ENCODE data around the gene AWAT1.
"Not testable (repeated sequence)": the region's sequence is repeated elsewhere in the genome, so short reads cannot be mapped to it uniquely, and the experiment has no call there.

AWAT1 gene

DNA sequence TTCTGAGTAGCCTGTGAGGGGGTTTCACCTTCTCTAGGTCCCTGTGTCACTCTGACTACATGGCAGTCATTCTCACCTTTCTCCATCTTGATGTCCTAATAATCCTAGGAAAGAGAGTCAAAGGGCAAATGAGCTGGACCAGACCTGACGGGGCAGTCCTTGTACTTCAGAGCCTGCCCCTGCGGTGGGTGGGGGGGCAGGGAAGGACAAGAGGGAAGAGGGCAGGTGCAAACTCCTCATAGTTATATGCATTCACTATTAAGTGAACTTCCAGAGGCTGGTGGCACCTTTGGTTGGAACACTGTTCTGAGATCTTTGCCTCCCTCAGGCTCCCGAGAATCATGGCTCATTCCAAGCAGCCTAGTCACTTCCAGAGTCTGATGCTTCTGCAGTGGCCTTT is at the start of gene AWAT1:
AWAT1 (plus strand) TSS at position 301 of the 400 bp plus-strand sequence; CDS start at position 342, 41 bp downstream.
- no peak for DNase-seq (ENCODE audit: low read depth)
- TF ChIP-seq, protein P1, sequence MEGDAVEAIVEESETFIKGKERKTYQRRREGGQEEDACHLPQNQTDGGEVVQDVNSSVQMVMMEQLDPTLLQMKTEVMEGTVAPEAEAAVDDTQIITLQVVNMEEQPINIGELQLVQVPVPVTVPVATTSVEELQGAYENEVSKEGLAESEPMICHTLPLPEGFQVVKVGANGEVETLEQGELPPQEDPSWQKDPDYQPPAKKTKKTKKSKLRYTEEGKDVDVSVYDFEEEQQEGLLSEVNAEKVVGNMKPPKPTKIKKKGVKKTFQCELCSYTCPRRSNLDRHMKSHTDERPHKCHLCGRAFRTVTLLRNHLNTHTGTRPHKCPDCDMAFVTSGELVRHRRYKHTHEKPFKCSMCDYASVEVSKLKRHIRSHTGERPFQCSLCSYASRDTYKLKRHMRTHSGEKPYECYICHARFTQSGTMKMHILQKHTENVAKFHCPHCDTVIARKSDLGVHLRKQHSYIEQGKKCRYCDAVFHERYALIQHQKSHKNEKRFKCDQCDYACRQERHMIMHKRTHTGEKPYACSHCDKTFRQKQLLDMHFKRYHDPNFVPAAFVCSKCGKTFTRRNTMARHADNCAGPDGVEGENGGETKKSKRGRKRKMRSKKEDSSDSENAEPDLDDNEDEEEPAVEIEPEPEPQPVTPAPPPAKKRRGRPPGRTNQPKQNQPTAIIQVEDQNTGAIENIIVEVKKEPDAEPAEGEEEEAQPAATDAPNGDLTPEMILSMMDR (IDR thresholded peaks at IDR 0.05; ENCODE audit: control insufficient read depth, insufficient read depth, low read depth, low read length, missing control alignments), result no peak
- no peak within 1 kb of the TSS for H3K4me3 ChIP-seq (ENCODE audit: control insufficient read depth, low read depth, low read length)

DNA sequence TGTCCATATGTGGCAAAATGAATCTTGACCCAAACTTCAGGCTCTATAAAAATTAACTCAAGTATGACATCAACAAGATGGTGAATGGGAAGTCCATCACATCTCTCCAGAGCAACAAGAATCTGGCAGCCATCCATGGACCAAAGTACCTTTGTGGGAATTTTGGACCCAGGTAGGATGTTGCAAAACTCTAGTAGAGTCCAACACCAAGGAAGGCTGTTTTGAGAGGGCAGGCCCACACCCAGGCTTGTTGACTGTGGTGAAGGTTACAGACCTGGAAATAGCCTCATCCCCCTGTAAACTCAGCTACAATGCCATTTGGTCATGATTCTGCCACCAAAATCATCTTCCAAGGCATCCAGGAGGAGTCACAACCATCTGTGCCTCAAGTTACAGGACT is 44.2 kb upstream of the AWAT1 start:
- TF ChIP-seq, protein P1 (IDR thresholded peaks at IDR 0.05; ENCODE audit: control insufficient read depth, insufficient read depth, low read depth, low read length, missing control alignments), result no peak
- no peak overlapping the region for H3K4me3 ChIP-seq (ENCODE audit: control insufficient read depth, low read depth, low read length)
- no peak for DNase-seq (ENCODE audit: low read depth)

DNA sequence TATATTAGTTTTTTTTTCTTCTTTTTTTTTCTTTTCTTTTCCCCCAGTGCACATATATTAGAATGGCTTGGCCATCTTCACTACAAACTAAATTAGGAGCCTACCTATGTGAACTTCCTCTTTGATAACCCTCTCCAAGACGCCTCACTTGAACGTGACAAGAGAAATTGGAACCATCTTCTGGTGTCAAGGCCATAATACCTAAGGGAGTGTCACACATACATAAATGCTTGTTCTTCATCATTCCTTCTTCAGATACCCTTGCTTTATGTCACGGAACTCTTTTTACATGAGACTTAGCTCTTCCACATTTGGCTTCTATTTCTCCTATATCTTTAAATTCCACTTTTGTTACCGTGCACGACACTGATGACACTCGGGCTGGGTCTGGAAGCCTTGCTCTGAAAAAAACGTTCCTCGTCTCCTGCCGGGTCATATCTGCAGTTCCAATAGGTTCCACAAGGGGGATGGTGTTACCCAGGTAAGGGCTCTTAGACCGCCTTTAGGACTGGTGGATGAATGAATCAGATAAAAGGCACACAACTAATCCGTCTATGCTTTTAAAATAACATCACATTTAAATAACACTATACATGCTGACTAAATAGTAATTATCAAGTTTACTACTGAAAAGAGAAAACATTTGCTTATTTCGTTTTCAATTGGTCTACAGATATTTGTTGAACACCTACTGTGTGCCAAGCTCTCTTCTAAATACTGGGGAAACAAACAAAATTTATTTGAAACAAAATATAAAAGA is 37.3 kb upstream of the AWAT1 start:
- TF ChIP-seq, protein P1 (IDR thresholded peaks at IDR 0.05; ENCODE audit: control insufficient read depth, insufficient read depth, low read depth, low read length, missing control alignments), result peak; percentile 69
- peak; percentile 7 for DNase-seq (ENCODE audit: low read depth)
- H3K4me3 ChIP-seq (ENCODE audit: control insufficient read depth, low read depth, low read length), result no peak overlapping the region

DNA sequence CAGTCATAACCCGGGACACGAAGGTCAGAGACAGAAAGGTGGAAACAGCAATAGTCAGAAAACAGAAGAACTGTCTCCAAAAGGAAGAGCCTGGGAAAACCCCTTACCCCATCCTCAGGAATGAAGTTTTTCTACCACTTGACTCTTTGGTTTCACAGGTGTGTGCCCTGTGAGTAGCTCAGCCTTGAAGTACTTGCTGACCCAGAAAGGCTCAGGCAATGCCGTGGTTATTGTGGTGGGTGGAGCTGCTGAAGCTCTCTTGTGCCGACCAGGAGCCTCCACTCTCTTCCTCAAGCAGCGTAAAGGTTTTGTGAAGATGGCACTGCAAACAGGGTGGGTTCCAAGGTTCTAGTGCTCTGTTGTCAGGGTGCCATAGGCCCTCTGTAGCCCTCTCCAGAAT is 32.7 kb upstream of the AWAT1 start:
- TF ChIP-seq, protein P1 (IDR thresholded peaks at IDR 0.05; ENCODE audit: control insufficient read depth, insufficient read depth, low read depth, low read length, missing control alignments), result no peak
- no peak overlapping the region for H3K4me3 ChIP-seq (ENCODE audit: control insufficient read depth, low read depth, low read length)
- no peak for DNase-seq (ENCODE audit: low read depth)

DNA sequence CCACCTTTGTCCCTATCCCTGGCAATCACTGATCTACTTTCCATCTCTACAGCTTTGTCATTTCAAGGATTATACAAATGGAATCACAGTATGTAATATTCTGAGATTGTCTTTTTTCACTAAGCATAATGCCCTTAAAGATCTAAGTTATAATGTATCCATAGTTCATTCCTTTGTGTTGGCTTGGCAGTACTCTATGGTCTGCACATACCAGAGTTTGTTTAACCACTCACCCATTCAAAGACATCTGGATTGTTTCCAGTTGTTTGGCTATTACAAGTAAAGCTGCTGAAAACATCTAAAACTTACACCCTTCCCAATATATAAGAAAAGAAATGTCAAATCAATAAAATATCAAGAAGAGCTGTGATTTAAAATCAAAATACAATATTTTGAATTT is 26.0 kb upstream of the AWAT1 start:
- no peak overlapping the region for H3K4me3 ChIP-seq (ENCODE audit: control insufficient read depth, low read depth, low read length)
- TF ChIP-seq, protein P1 (IDR thresholded peaks at IDR 0.05; ENCODE audit: control insufficient read depth, insufficient read depth, low read depth, low read length, missing control alignments), result no peak
- DNase-seq (ENCODE audit: low read depth), result no peak

DNA sequence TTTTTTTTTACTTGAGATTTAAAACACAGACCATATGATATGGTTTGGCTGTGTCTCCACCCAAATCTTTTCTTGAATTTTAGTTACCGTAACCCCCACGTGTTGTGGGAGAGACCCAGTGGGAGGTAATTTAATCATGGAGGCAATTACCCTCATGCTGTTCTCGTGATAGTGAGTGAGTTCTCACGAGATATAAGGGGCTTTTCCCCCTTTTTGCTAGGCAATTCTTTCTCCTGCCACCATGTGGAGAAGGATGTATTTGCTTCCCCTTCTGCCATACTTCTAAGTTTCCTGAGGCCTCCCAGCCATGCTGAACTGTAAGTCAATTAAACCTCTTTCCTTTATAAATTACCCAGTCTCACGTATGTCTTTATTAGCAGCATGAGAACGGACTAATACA is 24.9 kb upstream of the AWAT1 start:
- H3K4me3 ChIP-seq (ENCODE audit: control insufficient read depth, low read depth, low read length); DNase-seq (ENCODE audit: low read depth): not testable (repeated sequence)

DNA sequence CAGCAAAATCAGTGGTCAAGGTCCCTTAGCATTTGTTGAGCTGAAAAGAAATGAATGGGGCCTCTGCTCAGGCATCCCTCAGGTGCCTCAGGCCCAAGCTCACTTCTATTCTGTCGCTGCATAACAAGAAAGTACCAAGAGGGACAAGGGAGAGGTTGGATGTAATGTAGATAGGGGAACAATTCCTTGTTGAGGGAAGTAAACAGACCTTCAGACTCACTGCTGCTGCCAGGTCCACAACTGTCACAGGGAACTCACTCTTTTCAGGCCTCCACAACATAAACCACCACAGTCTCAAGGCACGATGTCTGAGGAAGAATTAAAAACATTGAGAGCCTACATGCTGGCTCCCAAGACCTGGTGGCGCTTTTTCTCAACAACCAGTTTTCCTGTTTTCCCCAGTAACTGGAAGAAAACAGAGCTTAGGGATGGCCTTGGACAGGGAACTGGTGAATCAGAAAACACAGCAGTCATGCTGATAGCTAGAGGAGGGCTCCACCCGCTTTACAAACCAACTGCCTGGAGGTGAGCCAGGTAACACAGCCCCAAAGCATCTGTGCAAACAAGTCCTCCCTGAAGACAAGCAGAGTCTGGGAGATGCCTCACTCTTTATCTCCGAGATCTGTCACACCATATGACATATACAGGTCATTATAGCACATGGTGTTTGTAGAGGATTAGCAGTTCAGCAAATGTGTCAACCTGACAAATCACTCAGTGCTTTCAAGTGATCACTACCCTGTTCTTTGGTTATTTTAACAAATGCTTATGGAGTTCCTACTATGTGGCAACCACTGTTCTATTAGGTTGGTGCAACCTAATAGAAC is 14.3 kb upstream of the AWAT1 start:
- TF ChIP-seq, protein P1 (IDR thresholded peaks at IDR 0.05; ENCODE audit: control insufficient read depth, insufficient read depth, low read depth, low read length, missing control alignments), result no peak
- no peak for DNase-seq (ENCODE audit: low read depth)
- no peak overlapping the region for H3K4me3 ChIP-seq (ENCODE audit: control insufficient read depth, low read depth, low read length)
